Activated CD8-positive, alpha-beta memory T cell treated with anti-CD3 and anti-CD28 coated beads, Interleukin-2, amount 50 U/mL, for 1 hour (primary cell): Measurements from ENCODE around the gene WSB2.

Experiments used
- DNase-seq: peaks from one replicate; pipeline ENCODE4 v3.0.0-alpha.2; 2020; ENCODE audit errors: extremely low read depth

The WSB2 gene

DNA sequence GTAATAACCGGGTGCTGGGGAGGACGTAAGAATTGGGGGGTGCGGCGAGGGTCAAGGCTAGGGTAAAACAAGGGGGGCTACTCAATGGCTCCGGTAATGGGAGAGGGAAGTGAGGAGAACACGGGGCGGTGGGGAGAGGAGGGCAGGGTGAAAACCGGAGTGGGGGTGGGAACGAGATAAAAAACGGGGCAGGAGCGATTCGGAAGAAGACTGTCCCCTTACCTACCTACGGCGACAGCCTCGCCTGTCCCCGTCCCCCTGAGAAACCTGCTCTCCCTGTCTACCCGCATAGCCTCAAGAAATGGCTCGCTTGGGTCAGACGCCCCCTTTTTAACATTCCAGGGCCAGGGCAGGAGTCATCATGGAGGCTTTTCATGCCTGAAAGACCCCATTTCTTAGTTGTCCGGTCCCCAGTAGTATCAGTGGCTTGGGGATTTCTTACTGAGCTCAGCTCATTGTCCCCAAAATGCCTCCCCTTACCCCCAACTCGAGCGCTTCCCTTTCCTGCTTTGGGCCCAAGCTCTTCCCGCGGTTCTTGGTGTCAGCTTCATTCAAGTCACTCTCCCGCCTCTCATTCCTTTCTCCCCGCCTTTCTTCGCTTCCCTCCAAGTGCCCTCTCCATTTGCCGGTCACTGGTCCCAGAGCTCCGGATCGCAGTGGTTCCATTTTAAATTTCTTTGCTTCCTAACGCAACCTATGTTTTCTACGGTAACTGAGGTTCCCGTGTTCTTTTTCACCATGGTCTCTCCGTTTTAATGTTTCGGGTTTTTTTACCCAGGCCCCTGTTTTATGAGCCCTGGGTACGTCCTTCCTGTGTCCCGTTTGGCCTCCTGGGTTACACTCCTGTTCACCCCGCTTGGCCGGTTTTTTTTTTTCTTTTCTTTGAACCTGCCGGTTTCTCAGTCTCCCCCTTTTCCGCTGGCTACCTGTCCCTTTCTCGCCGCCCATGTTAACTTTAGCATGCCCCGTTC lies 1.2 kb upstream of the WSB2 start:
- DNase-seq = no peak

DNA sequence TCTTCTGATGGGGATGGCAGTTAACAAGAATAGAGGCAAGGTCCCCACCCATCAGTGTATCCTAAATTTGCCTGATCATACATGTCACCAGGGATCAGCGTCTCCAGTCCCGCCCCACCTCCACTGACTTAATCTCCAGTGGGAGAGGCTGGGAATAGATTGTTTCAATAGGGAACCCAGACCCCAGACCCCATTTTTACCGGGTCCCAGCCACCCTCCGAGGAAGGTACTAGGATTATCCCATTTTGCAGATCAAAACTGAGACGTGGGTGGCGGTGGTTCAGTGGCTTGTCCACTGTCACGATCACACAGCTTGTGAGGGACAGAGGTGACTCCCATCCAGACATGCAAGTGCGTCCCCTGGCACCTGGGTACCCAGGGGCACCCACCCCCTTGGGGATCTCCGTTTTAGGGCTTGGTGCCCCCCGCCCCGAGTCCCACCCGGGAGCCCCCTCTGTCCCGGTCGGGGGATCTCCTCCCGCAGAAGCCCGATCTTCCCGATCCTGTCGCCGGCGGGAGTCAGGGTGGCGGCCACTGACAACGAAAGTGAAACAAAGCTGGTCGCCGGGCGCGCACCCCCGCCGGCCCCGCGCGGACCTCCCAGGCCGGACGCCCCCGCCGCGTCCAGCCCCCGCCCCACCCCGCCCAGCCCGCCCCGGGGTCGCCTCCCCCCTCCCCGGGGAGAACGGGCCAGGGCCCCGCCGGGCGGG lies 523 bp downstream of the WSB2 start:
- DNase-seq = no peak

DNA sequence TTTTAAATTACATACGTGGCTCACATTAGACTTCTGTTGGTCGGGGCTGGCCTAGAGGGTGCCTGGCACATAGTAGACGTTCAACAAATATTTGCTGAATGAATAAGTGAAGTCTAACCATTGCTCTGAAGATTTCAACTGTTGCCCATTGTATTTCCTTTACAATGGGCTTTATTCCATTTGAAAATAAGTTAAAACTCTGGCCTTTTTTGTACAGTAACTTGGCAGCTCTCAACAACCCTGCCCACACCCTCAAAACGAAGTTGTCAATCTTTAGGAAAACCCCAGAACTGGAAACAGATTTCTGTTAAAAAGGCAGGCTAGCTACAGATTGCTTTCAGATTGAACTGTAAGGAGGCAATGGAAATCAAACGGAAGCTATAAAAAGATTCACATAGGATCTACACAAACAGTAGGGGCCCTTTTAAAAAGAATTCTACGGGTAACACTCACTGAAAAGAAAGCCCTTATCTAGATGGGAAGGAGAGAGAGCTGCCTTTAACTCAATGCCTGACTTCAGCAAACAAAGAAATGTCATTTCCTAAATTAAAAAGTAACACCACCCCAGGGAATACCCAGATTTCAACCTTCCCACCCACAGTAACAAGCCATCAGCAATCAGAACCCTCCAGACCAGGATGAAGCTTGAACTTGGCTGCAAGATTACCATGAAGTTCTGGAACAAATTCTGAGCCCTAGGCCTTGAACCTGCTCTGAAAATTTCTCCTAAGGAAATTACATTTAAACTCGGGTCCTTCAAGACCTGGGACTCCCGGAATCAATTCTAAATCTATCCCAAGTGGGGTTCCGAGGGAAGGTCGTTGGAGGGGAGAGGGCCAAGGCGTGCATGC lies 1.4 kb downstream of the WSB2 start:
- no peak for DNase-seq

DNA sequence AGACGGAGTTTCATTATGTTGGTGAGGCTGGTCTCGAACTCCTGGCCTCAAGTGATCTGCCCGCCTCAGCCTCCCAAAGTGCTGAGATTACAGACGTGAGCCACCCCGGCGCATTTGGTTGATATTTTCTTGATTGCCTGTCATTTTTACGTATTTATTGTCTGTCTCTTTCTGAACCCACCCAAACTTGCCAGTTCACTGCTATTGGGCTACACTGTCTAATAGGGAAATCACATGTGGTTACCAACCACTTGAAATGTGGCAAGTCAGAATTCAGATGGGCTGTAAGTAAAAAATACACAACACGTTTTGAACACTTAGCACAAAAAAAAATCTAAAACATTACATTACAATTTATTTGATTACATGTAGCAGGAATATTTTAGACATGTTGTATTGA lies 2.1 kb downstream of the WSB2 start:
- DNase-seq = no peak

DNA sequence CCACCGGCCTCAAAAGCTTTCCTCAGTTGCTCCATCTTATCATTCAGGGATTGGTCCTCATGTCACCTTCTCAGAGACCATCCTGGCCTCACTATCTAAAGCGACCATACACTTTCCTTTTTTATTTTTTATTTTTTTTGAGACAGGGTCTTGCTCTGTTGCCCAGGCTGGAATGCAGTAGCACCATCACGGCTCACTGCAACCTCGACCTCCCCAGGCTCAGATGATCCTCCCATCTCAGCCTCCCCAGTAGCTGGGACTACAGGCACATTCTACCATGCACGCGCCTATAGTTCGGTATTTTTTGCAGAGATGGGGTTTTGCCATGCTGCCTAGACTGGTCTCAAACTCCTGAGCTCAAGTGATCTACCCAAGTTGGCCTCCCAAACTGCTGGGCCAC lies 2.8 kb downstream of the WSB2 start:
- no peak for DNase-seq

DNA sequence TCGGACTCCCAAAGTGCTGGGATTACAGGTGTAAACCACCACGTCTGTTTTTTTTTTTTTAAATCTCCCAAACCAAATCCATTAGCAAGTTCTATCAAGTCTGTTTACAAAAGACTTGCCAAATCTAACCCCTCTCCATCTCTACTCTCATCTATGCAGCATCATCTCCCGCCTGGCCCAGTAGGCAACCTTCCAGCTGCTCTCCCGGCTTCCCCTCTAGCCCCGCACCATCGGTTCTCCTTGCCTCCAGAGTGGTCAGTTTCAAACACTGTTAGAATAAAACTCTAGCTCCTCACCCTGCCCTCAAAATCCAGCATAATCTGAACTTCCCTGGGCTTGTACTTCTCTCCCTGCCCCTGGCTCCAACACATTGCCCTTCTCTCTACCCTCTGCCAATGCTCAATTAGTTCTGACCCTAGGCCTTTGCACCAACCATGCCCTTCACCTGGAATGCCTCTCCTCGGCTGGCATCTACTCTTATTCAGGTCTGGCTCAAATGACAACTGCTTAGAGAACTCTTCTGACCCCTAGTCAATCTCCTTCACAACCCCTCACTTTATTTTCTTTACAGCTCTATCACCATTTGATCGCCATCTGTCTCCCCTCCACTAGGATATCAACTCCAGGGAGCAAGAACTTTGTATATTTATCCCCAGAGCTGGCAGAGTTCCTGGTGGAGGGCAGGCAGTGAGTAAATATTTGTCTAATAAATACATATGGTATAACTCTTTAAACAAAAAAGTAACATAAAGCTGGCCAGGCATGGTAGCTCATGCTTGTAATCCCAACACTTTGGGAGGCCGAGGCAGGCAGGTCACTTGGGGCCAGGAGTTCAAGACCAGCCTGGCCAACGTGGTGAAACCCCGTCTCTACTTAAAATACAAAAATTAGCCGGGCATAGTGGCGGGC lies 4.9 kb downstream of the WSB2 start:
- no peak for DNase-seq

DNA sequence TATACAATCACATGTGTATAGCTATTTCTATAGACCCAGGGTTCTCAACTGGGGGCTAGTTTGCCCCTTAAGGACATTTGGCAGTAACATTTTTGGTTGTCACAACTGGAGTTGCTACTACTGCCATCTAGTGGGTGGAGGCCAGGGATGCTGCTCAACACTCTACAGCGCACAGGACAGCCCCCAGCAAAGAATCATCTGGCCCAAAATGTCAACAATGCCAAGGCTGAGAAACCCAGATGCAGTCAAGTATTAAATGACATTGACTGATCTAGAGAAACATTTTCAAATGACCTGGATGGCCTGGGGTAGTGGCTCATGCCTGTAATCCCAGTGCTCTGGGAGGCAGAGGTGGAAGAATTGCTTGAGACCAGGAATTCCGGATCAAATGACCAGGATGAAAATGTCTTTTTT lies 5.8 kb downstream of the WSB2 start:
- peak; percentile 22 for DNase-seq

DNA sequence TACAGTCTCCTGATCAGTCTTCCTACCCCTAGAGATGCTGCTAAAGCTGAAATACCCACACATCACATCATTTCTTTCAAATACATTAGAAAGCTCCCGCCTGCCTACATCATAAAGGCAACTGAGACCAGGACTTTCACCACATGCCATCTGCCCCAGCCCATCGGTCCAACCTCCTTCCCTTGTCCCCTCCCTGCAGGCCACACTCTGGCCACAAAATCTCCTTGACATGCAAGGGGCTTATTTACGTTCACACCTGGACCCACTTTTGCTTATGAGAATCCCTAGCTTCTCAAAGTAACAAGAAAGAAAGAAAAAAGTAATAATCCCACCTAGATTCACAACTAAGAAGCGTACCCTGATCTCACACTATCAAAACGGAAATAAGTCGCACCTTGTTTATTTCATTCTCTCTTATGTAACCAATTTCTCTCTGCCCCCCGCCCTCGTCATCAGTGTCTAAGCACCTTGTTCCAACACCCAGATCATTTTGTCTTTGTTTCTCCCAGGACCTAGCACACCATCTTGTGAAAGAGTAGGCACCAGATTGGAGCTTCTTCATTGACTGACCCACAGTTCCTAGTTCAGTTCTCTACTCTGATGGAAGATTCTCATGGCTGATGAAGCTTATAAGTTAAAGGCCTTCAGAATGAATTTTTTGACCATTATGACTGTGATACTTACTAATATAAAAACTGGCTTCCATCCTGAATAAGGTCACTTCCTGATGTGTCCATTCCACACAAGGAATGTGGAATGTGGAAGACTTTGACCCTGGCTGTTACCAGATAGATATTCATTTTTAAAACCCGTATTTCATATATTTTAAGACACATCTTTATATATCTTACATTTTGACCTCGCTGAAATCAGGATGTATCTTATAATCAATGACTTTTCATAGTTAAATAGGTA lies 7.7 kb downstream of the WSB2 start:
- no peak for DNase-seq

DNA sequence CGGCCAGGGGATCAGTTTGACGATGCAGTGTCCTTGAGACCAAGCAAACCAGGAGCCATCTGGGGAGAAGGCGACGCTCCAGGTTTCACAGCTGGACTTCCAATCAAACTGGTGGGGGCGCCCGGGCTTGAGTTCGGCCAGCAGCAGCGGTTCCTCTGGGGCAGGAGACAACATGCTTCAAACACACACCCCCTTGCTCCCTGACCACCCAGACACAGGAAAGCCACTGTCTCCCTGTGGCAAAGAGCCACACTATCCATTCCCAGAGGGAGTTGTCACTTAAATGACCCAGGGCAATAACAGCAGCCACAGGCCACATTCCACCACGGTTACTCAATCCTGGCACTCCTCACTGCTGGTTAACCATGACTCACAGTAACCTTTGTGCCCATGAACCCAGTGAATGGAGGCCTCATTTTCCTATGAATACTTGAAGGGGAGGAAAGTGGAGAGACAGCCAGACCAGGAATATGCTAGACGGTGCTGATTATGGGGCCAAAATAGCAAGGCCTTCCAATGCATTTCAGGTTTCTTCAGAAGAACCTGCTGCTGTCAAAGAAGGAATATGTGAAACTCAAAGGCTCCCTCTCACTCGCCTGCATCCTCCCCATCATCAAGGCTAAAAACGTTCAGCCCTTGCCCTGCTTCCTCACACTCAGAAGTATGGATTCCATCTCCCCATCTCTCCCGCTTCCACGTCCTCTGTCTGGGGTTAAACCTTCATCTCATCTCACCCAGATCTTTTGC lies 8.5 kb downstream of the WSB2 start:
- no peak for DNase-seq

DNA sequence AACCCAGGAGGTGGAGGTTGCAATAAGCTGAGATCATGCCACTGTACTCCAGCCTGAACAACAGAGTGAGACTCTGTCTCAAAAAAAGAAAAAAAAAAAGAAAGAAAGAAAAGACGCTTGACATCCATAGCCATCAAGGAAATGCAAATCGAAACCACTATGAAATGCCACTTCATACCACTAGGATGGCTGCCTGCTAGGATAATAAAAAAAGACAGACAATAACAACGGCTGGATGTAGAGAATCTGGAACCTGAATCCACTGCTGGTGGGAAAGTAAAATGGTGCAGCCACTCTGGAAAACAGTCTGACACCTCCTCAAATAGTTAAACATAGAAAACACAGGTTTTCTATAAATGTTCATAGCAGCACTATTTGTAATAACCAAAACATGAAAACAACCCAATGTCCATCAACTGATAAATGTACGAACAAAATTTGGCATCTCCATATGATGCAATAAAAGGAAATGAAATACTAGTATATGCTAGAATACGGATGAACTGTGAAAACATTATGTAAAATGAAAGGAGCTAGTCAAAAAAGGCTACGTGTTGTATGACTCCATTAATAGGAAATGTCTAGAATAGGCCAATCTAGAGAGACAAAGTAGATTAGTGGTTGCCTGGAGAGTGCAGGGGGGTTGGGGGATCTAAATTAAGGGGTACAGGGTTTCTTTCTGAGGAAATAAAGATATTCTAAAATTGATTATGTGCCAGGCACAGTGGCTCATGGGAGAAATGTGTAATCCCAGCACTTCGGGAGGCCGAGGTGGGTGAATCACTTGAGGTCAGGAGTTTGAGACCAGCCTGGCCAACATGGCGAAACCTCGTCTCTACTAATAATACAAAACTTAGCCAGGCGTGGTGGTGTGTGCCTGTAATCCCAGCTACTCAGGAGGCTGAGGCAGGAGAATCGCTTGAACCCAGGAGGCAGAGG lies 9.7 kb downstream of the WSB2 start:
- DNase-seq = no peak

DNA sequence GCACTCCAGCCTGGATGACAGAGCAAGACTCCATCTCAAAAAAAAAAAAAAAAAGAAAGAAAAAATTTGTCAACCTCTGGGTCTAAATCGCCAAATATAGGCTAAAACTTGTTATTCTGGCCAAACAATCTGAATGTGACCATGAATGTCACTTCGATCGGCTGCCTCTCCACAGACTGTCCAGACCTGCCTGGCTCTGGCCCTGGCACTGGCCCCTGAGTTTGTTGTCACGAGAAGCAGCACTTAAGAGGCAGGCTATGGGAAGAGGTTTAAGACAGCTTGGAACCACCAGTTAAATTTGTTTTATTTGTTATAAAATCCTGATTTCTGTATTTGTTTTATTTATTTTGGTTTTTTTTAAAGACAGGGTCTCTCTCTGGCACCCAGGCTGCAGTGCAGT lies 14.5 kb downstream of the WSB2 start:
- no peak for DNase-seq

DNA sequence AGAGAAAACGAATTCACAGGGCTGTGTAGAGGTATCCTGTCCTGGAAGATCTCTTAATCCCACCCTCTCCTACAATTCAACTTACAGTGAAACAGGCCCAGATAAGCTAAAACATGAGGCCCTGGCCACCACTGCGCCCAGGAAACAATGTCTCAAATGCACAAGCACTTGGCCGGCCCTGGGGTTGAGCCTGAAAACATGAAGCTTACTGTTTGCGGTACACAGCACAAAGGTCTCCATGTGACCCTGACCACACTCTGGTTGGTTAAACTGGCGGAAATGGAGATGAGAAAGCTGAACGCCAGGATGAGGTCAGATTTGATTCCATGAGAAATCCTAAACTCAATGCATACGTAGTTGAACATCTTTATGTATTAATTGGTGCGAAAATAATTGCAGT lies 16.4 kb downstream of the WSB2 start:
- DNase-seq = no peak

DNA sequence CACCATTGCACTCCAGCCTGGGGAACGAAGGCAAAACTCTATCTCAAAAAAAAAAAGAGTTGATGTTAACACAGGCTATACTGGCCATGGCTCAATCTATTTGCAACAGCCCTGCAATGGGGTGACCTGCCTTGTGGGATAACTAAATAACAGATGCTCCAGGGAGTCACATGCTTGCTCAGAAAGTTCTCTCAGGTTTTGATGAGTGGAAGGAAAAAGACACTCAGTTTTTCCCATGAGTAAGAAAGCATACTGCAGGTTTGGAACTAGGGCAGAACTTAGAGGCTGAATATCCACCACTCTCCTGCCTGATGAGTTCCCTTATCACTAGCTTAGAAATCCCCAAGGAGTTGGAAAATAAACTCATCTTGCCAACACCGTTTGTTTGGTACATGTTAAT lies 16.9 kb downstream of the WSB2 start:
- no peak for DNase-seq

DNA sequence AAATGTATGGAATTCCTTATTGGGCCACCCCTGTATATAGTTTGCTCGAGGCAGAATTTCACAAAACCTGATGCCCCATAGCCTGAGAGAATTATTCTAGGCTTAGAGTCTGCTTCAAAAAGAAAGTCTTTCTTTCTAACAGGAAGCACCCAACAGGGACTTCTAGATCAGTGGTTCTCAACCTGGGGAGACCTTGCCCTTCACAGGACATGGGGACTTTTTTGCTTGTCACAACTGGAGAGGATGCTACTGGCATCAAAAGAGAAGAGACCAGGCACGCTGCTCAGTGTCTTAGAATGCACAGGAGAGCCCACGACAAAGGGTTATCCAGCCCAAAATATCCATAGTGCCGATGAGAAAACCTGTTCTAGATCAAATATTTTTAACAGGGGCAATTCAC lies 18.9 kb downstream of the WSB2 start:
- no peak for DNase-seq

DNA sequence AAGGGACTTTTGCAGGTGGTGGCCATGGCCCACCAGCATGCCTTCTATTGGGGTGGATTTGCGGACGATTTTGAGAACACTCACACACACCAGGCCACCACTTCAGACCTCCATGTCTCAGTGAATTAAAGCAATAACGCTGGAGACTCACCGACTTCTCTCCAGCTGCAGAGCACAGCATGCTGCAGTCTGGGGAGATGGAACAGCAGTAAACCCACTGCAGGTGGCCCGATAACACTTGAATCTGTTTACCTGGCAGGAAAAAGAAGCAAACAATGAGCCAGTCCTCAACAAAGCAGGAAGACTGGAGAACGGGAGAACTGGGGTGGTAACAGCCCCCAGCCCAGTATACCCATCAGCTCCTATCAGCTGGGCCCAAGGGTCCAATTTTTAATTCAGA lies 22.8 kb downstream of the WSB2 start:
- no peak for DNase-seq

DNA sequence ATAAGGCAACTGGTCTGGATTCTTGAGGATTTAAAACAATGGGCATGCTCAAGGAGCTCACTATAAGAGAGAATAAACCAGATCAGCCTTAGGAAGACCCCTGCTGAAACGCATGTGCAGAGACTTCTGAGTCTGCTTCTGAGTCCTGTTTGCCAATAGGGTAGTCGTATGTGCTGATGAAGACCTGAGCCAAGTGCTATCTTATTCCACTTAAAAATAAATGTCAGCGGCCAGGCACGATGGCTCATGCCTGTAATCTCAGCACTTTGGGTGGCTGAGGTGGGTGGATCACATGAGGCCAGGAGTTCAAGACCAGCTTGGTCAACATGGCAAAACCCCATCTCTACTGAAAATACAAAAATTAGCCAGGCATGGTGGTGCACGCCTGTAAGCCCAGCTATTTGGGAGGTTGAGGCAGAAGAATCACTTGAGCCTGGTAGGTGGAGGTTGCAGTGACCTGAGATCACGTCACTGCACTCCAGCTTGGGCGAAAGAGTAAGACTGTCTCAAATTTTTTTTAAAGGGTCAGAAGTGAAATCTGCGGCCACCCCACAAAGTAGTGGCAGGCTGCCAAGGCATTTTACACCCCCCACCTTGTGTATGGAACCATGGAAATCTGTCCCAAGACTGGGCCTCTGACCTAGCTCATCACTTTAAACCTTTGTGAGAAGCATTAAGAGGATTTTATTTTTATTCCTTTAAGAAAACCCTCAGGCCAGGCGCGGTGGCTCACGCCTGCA lies 24.1 kb downstream of the WSB2 start:
- no peak for DNase-seq
